HG02943 (cell line): Measurements from ENCODE around the gene N4BP3.
"Not testable (repeated sequence)": the region's sequence is repeated elsewhere in the genome, so short reads cannot be mapped to it uniquely, and the experiment has no call there.

Experiments
- ATAC-seq: cut with Tn5 transposase; IDR thresholded peaks from one replicate; pipeline ENCODE4 v1.9.1; 2021; ENCODE audit warnings: mild to moderate bottlenecking, low read depth, moderate library complexity; ENCODE audit not compliant: unreplicated experiment

Gene N4BP3

GRCh38 chr5:178113141-178113787 is at the start of gene N4BP3:
Gene N4BP3, plus strand, starts transcription at chr5:178113532. Its CDS starts 6,052 bp downstream, at chr5:178119584.
- ATAC-seq, result peak; percentile 40

- ATAC-seq, result no peak
These were observed 45.6 kb upstream of the N4BP3 start for GRCh38 chr5:178067755-178068154.

GRCh38 chr5:178068293-178068692 is 45.0 kb upstream of the N4BP3 start:
- ATAC-seq, result no peak

GRCh38 chr5:178069909-178070308 is 43.4 kb upstream of the N4BP3 start:
- no peak for ATAC-seq

- ATAC-seq, result no peak
These were observed 42.2 kb upstream of the N4BP3 start for GRCh38 chr5:178071108-178071507.

- no peak for ATAC-seq
These were observed 40.6 kb upstream of the N4BP3 start for GRCh38 chr5:178072749-178073148.

- no peak for ATAC-seq
These were observed 38.9 kb upstream of the N4BP3 start for GRCh38 chr5:178074266-178074952.

GRCh38 chr5:178076965-178077364 is 36.4 kb upstream of the N4BP3 start:
- not testable (repeated sequence) for ATAC-seq

GRCh38 chr5:178077751-178078150 is 35.6 kb upstream of the N4BP3 start:
- no peak for ATAC-seq

GRCh38 chr5:178078197-178079010 is 34.9 kb upstream of the N4BP3 start:
- no peak for ATAC-seq

- no peak for ATAC-seq
These were observed 33.3 kb upstream of the N4BP3 start for GRCh38 chr5:178080056-178080455.

- no peak for ATAC-seq
These were observed 32.5 kb upstream of the N4BP3 start for GRCh38 chr5:178080618-178081410.

- ATAC-seq, result no peak
These were observed 31.6 kb upstream of the N4BP3 start for GRCh38 chr5:178081571-178082243.

GRCh38 chr5:178083922-178084321 is 29.4 kb upstream of the N4BP3 start:
- ATAC-seq, result no peak

- no peak for ATAC-seq
These were observed 28.0 kb upstream of the N4BP3 start for GRCh38 chr5:178085316-178085715.

GRCh38 chr5:178086266-178086665 is 27.1 kb upstream of the N4BP3 start:
- ATAC-seq, result no peak

- ATAC-seq, result not testable (repeated sequence)
These were observed 26.1 kb upstream of the N4BP3 start for GRCh38 chr5:178087199-178087598.

- ATAC-seq, result no peak
These were observed 22.5 kb upstream of the N4BP3 start for GRCh38 chr5:178090856-178091255.

GRCh38 chr5:178093134-178093533 is 20.2 kb upstream of the N4BP3 start:
- no peak for ATAC-seq

- ATAC-seq, result no peak
These were observed 19.0 kb upstream of the N4BP3 start for GRCh38 chr5:178094345-178094744.
